Neural progenitor cell (in vitro differentiated cells): ENCODE data around the gene TMEM106A.

Source experiments
- EZH2phosphoT487 ChIP-seq: fragments of 200-600 bp; sonication (generic); IDR thresholded peaks from 2 replicates; pipeline ENCODE4 v1.6.1; 2017; ENCODE audit warnings: antibody characterized with exemption
- TF ChIP-seq, protein P1 (sequence below): fragments of 200-600 bp; sonication (generic); IDR thresholded peaks from 2 replicates; pipeline ENCODE4 v1.5.1; 2017; ENCODE audit warnings: antibody characterized with exemption, mild to moderate bottlenecking

- TF ChIP-seq EZH2phosphoT487: no peak
- TF ChIP-seq, protein P1, sequence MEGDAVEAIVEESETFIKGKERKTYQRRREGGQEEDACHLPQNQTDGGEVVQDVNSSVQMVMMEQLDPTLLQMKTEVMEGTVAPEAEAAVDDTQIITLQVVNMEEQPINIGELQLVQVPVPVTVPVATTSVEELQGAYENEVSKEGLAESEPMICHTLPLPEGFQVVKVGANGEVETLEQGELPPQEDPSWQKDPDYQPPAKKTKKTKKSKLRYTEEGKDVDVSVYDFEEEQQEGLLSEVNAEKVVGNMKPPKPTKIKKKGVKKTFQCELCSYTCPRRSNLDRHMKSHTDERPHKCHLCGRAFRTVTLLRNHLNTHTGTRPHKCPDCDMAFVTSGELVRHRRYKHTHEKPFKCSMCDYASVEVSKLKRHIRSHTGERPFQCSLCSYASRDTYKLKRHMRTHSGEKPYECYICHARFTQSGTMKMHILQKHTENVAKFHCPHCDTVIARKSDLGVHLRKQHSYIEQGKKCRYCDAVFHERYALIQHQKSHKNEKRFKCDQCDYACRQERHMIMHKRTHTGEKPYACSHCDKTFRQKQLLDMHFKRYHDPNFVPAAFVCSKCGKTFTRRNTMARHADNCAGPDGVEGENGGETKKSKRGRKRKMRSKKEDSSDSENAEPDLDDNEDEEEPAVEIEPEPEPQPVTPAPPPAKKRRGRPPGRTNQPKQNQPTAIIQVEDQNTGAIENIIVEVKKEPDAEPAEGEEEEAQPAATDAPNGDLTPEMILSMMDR: no peak
These were observed 12.6 kb downstream of the TMEM106A start for GRCh38 chr17:43224146-43224705.
